Hematopoietic multipotent progenitor cell (in vitro differentiated cells): ENCODE measurements around the gene MLH3. TPM values are rescaled to one million over a fixed set of nuclear protein-coding genes. Genes with fewer than 3 reads are reported as not detected.
A peak's percentile ranks its signal among the peaks of the same experiment; 100 is the strongest.
"Not testable (repeated sequence)": the region's sequence is repeated elsewhere in the genome, so short reads cannot be mapped to it uniquely, and the experiment has no call there.

Source experiments
- DNase-seq, 3 donors: peaks; one replicate each; pipeline ENCODE4 v3.0.0-alpha.2; 2011 to 2015; ENCODE audit warnings: low read depth in 2 of 3, low spot score in 2 of 3
- total RNA-seq: library from RNA; depleted of rRNA; stranded (reverse); fragments of >200 nt; gene quantifications from one replicate; pipeline ENCODE4 v1.2.3, GENCODE V29; 2012

The MLH3 gene
- total RNA-seq, 1 donor: 16.2 TPM

DNA sequence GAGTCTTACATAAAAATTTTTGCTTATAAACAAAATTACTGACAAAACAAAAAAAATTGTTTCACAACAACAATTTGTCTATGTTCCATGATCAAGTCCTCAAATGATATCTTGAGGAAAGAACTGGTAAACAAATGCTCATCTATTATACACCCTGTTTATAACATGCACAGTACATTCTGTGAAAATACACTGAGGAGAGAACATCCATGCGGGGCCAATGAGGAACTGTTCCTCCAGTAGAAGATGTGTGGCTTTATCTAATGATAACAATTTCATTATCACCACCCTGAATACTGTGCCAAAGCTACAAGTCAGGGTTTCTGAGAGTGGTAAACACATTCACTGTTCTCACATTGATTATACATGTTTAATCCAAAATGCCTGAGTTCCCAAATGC lies 10.8 kb downstream of the MLH3 start:
- no peak for DNase-seq

GRCh38 chr14:75032939-75033338 lies 18.3 kb downstream of the MLH3 start:
- DNase-seq: no peak

- DNase-seq: no peak
Measured at GRCh38 chr14:75030147-75030546, 21.1 kb downstream of the MLH3 start.

GRCh38 chr14:75025876-75026275 lies 25.4 kb downstream of the MLH3 start:
- no peak for DNase-seq

GRCh38 chr14:75025082-75025481 lies 26.2 kb downstream of the MLH3 start:
- peak in 2 of 3 donors; percentile 17 to 49 for DNase-seq

DNA sequence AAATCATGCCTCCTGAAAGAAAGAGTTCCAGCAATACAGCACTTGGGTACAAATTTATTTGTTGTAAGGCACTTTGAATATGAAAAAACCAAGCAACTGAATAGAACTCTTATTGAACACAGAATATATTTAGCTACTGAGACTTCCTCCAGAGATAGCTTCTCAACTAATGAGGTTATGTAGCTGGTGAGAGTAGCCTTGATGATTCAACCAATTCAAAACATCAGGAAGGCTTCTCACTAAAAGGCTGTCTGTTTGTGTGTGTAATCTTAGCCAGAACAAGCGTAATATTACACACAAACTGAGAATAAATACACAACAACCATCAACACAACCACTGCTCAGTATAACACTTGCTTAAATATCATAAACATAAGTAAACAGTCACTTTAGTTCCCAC lies 28.2 kb downstream of the MLH3 start:
- DNase-seq: no peak

DNA sequence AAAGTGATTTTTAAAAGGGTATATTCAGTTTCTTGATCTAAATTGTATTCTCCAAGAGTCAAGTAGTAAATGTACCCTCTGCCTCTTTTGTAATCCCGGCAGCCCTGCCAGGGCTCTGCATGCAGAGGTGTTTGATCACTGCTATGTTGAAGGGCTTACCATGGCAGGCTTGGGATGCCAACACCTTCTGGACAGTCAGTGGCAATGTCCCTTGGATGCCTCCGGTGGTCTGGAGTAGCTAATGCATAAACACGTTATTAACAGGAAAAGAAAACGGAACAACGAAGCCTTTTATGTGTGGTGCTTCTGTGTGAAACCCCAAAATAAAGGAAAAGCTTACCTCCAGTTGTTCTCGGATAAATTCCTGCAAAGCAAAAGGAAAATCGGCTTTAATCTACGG lies 28.6 kb downstream of the MLH3 start:
- DNase-seq: peak in 1 of 3 donors; percentile 28

DNA sequence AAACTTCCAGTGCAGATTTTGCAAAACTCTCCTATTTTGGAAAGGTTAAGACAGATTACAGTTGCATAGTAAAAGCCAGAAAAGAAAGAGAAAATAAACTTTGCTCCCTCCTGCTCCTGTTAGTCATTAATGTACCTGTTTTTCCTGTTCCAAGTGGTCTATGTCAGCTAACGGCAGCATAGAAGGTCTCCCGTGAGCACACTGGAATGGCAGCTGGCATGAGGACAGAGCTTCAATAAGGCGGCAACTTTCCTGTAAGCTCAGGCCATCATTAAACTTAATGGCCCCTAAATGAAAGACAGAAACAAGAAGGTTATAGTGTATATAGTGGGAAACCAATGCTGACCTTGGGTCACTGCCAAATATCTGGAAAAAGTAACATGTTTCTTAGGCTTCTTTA lies 32.6 kb downstream of the MLH3 start:
- DNase-seq: no peak

- no peak for DNase-seq
Measured at GRCh38 chr14:75016815-75017214, 34.5 kb downstream of the MLH3 start.

- DNase-seq: no peak
Measured at GRCh38 chr14:75015496-75015895, 35.8 kb downstream of the MLH3 start.

DNA sequence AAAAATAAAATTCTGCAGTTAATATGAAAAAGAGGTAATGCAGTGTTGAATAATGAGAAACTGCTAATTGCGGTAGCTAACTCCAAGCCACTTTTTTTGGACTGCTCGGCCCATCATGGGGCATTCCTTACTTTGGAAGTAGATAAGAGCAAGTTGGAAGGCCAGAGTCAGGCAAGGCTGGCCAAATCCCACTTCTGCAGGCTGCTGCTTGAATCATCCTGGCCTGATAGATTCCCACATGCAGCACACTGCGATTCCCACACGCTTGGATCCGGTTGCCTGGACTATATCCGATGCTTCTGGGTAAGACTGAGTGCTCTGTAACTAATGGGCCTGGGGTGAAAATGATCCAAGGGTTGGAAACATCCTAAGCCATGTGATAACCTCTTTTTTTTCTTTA lies 38.0 kb downstream of the MLH3 start:
- no peak for DNase-seq

GRCh38 chr14:75011356-75011994 lies 39.8 kb downstream of the MLH3 start:
- no peak for DNase-seq

- no peak for DNase-seq
Measured at GRCh38 chr14:75010472-75011093, 40.7 kb downstream of the MLH3 start.

GRCh38 chr14:75009176-75009575 lies 42.1 kb downstream of the MLH3 start:
- DNase-seq: no peak

- no peak for DNase-seq
Measured at GRCh38 chr14:75005357-75005756, 45.9 kb downstream of the MLH3 start.

GRCh38 chr14:75003250-75004027 lies 47.8 kb downstream of the MLH3 start:
- peak in 1 of 3 donors; percentile 21 for DNase-seq

- peak; percentile 91 to 98 (median 98) for DNase-seq
Measured at GRCh38 chr14:75002392-75003249, 48.6 kb downstream of the MLH3 start, which contains the start of gene EIF2B2. EIF2B2 (plus strand) TSS chr14:75002921; CDS start chr14:75002991, 70 bp downstream.

GRCh38 chr14:75001899-75002298 lies 49.4 kb downstream of the MLH3 start:
- DNase-seq: no peak

GRCh38 chr14:75001261-75001660 lies 50.0 kb downstream of the MLH3 start:
- DNase-seq: no peak

- DNase-seq: not testable (repeated sequence)
Measured at GRCh38 chr14:74995781-74996180, 55.5 kb downstream of the MLH3 start.

DNA sequence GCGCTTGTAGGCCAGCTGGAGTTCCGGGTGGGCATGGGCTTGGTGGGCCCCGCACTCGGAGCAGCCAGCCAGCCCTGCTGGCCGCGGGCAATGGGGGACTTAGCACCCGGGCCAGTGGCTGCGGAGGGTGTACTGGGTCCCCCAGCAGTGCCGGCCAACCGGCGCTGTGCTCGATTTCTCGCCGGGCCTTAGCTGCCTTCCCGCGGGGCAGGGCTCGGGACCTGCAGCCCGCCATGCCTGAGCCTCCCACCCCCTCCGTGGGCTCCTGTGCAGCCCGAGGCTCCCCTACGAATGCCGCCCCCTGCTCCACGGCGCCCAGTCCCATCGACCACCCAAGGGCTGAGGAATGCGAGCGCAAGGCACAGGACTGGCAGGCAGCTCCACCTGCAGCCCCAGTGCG lies 57.1 kb downstream of the MLH3 start:
- DNase-seq: not testable (repeated sequence)
